GM18508 (cell line): ENCODE data around the gene ZNF311.

ENCODE experiments used
- ATAC-seq: cut with Tn5 transposase; IDR thresholded peaks from one replicate; pipeline ENCODE4 v1.9.1; 2021; ENCODE audit warnings: moderate number of reproducible peaks; ENCODE audit not compliant: insufficient read depth, unreplicated experiment

Gene ZNF311

GRCh38 chr6:29005183-29005885 lies at the start of gene ZNF311:
TSS of gene ZNF311 (minus strand) at chr6:29005315. CDS start at chr6:29003954, 1,361 bp downstream.
- no peak for ATAC-seq

GRCh38 chr6:29051680-29052079 lies 46.6 kb upstream of the ZNF311 start:
- no peak for ATAC-seq

GRCh38 chr6:29045075-29045474 lies 40.0 kb upstream of the ZNF311 start, which contains the start of gene OR2W1:
TSS of gene OR2W1 (minus strand) at chr6:29045175. CDS start at chr6:29045175, 0 bp downstream.
- no peak for ATAC-seq

- no peak for ATAC-seq
These were observed 30.8 kb upstream of the ZNF311 start for GRCh38 chr6:29035951-29036350.

DNA sequence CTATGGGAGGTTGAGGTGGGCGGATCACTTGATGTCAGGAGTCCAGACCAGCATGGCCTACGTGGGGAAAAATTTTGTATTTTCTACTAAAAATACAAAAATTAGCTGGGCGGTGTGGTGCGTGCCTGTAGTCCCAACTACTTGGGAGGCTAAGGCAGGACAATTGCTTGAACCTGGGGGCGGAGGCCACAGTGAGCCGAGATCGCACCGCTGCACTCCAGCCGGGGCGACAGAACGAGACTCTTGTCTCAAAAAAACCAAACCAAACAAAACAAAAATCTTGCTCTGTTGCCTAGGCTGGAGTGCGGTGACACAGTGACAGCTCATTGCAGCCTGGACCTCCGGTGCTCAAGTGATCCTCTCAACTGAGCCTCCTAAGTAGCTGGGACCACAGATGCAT lies 23.7 kb upstream of the ZNF311 start:
- no peak for ATAC-seq

GRCh38 chr6:29025927-29026585 lies 20.9 kb upstream of the ZNF311 start:
- ATAC-seq, result no peak

GRCh38 chr6:29021434-29021833 lies 16.3 kb upstream of the ZNF311 start:
- no peak for ATAC-seq

GRCh38 chr6:29019629-29020028 lies 14.5 kb upstream of the ZNF311 start:
- no peak for ATAC-seq

DNA sequence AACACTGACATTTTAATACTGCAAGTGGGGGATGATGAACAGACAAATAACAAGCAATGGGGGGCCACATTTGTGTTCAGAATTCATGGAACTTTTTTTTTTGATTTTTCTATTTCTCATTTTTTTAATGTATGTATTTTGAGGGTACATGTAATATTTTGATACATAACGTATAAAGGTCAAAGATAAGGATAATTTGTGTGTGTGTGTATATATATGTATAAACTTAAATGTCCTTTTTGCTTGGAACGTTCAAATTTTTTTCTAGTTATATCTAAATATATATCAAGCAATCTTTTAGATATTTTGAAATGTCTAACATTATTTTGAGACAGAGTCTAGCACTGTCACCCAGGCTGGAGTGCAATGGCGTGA lies 12.3 kb upstream of the ZNF311 start:
- no peak for ATAC-seq

DNA sequence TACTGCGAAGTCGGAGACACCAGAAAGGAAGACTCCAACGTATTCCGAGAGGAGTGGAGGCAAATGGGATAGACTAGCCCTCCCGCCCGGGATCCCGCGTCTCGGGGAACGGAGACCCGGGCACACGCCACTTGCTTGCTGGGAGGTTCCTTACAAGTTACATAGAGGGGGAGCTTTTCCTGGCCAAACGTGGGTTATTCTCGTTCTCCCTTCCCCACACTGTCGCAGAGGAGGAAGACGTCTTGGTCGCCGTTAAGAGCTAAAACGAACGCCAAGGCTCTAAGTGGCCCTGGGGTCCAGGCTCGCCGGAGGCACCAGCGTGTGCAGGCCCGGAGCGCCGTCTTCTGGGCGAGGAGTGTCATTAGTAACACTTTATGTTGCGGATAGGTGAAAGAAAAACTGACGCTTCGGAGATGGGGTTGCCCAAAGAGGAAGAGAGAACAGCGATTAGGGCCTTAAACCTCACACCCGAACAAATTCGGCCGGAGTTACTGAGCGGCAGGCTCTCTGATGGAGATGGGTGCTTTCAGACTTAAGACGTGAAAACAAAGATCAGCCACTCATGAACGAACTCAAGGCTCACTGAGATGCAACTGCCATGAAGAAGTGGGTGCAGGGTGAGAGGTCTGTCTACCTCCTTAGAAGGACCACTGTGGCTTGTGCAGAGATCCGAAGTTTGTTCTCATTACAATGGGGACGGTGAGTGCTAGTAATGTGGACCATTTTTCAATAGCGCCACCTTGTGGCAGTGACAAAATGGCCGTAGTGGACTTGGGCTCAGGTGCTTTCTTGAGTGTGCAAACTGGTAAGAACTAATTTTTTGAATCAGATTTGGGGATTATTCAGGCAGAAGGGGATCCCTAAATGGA lies 11.7 kb upstream of the ZNF311 start:
- no peak for ATAC-seq

GRCh38 chr6:29014729-29015608 lies 9.9 kb upstream of the ZNF311 start:
- no peak for ATAC-seq

DNA sequence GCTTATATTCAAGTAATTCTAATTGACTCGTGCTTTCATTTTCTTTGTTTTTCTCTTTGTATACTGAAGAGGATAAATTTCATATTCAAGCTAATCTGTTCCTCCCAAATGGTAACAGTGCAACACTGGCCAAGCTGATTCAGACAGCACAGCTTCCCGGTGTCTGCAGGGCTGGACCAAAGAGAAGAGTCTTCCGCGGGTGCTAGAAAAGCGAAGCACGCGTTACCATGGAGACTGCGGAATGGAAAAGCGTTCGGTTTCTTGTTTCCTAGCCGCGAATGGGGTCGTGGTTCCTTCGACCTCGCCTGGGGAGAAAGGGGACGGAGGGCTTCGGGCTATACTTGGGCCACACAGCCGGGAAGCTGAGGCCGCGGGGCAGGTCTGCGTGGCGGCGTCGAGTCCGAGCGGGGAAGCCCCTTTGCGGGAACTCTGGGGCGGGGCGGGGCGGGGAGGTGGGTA lies 6.2 kb upstream of the ZNF311 start:
- no peak for ATAC-seq

- ATAC-seq, result no peak
These were observed 4.2 kb upstream of the ZNF311 start for GRCh38 chr6:29009358-29009757.

DNA sequence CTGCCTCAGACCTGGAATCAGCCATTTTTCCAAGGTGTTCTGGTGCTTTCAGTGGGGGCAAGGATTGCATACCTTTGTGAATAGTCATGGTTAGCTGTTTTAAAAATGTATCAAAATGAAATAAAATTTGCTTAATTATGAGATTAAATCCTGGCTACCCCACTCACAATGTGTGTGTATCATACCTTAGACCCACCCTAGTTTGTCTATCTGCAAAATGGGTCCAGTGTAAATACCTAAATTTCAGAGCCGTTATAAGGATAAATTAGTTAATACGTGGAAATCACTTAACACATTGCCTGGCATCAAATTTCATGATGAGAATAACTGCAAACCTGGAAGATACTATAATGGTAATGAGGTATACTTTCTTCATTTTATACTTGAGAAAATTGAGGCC lies 3.0 kb upstream of the ZNF311 start:
- no peak for ATAC-seq

GRCh38 chr6:28996844-28997510 lies 8.1 kb downstream of the ZNF311 start:
- ATAC-seq, result no peak

DNA sequence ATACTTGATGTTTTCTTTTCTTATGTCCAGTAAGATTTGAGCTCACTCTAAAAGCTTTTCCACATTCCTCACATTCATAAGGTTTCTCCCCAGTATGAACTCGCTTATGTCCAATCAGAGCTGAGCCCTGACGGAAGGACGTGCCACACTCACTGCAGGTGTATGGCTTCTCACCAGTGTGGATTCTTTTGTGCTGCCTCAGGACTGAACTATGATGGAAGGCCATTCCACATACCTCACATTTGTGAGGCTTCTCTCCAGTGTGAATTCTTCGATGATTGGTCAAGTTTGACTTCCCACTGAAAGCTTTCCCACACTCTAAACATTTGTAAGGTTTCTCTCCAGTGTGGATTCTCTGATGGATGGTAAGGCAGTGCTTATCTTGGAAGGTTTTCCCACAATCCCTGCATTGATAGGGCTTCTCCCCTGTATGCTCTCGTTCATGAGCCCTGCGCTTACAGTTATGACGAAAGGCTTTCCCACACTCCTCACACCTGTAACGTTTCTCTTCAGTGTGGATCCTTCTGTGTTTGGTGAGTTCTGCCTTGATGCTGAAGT lies 9.9 kb downstream of the ZNF311 start:
- ATAC-seq, result no peak

DNA sequence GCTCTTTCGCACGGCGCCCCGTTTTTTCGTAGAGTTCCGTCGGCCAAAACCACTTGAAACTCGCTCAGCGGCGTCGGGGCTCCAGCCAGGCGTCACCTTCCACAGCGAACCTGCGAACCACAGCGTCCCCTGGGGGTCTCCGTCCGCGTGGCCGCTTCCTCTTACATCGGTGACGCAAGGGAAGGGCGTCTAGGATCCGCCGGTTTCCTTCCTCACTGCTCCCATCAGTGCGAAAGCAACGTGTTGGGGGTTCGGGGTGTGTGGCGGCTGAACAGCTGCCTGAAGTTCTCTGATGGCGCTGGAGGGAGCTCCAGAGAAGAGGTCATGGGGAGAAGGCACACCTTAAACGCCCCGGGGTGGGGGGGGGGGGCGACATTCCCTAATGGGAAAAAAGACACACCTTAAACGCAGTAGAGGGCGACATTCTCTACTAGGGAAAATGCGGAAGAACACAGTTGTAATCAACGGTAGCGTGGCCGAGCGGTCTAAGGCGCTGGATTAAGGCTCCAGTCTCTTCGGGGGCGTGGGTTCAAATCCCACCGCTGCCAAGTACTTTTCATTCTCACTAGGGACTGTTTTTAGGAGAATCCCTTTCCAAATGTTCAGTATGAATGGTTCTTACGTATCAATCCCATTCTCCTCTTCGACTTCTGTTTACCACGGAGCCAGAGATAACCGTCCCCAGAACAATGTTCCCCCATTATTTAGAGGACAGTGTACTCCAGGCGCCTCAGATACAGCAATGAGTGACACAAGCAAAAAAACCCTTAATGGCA lies 16.4 kb downstream of the ZNF311 start:
- ATAC-seq, result no peak

- ATAC-seq, result no peak
These were observed 19.5 kb downstream of the ZNF311 start for GRCh38 chr6:28985462-28986164.
